Upper lobe of left lung (tissue), 6 donors: Measurements from ENCODE around the gene RBM12. TPM values are rescaled to one million over a fixed set of nuclear protein-coding genes. Genes with fewer than 3 reads are reported as not detected.
A peak's percentile ranks its signal among the peaks of the same experiment; 100 is the strongest.

Experiments
- ATAC-seq, 2 donors: fragments of 200-7000 bp; cut with Tn5 transposase; one replicate each; pipeline ENCODE4 v1.9.1; 2022; ENCODE audit warnings: mild to moderate bottlenecking in 2 of 2, moderate library complexity in 2 of 2; ENCODE audit not compliant: low FRiP score in 2 of 2
- DNase-seq, 2 donors: peaks; one replicate each; pipeline ENCODE4 v3.0.0-alpha.2; 2019 to 2020
- H3K27ac ChIP-seq, 4 donors: fragments of 200-600 bp; sonication (generic); one replicate each; pipeline ENCODE4 v1.5.1; 2016 to 2019
- H3K27me3 ChIP-seq, 4 donors: fragments of 200-600 bp; sonication (generic); one replicate each; pipeline ENCODE4 v1.5.1; 2017 to 2019
- H3K36me3 ChIP-seq, 4 donors: fragments of 200-600 bp; sonication (generic); one replicate each; pipeline ENCODE4 v1.5.1; 2016 to 2019
- H3K4me1 ChIP-seq, 4 donors: fragments of 200-600 bp; sonication (generic); one replicate each; pipeline ENCODE4 v1.5.1; 2018 to 2019
- H3K4me3 ChIP-seq, 4 donors: fragments of 200-600 bp; sonication (generic); one replicate each; pipeline ENCODE4 v1.5.1; 2017 to 2019; ENCODE audit warnings: mild to moderate bottlenecking in 2 of 4, moderate library complexity in 1 of 4
- H3K9me3 ChIP-seq, 4 donors: fragments of 200-600 bp; sonication (generic); one replicate each; pipeline ENCODE4 v1.5.1; 2018 to 2019
- CTCF ChIP-seq, 6 experiments: fragments of 450-650 bp in 4 of 6; fragments of 200-600 bp in 2 of 6; sonication (generic) in 2 of 6; IDR thresholded peaks; one replicate each; pipeline ENCODE4 v1.5.1; 2016 to 2019; ENCODE audit warnings: antibody characterized with exemption in 6 of 6
- EP300 ChIP-seq, 4 donors: sonication (generic); formaldehyde crosslinking; IDR thresholded peaks; one replicate each; pipeline ENCODE4 v1.5.1; 2017; ENCODE audit warnings: antibody characterized with exemption in 4 of 4, control low read depth in 2 of 4
- POLR2A ChIP-seq, 4 donors: fragments of 450-650 bp; IDR thresholded peaks; one replicate each; pipeline ENCODE4 v1.5.1; 2016 to 2017; ENCODE audit warnings: antibody characterized with exemption in 4 of 4, mild to moderate bottlenecking in 2 of 4
- POLR2AphosphoS5 ChIP-seq, 2 donors: sonication (generic); formaldehyde crosslinking; IDR thresholded peaks; one replicate each; pipeline ENCODE4 v1.5.1; 2017; ENCODE audit warnings: antibody characterized with exemption in 2 of 2
- WGBS, 2 donors: methylation state at CpG; one replicate each; pipeline ENCODE4 v1.1.5; 2017 to 2018; 5-methylcytosine and 5-hydroxymethylcytosine counted together
- total RNA-seq, 6 donors: library from RNA; depleted of rRNA in 4 of 6; stranded (reverse); fragments of >200 nt in 4 of 6; gene quantifications; one replicate each; pipeline versions ENCODE4 v1.1.0 to v1.2.1, GENCODE V29; 2016 to 2021
- donor health status: DM: no; HTN: no; CAD: no; lungs with moderate emphysema.
- donor health status: DM: no; HTN: yes; CAD: no; lungs with severe emphysema.

Gene RBM12
- total RNA-seq, 6 donors from 2014 or later = 14.1 to 64.9 (median 31.4) TPM

GRCh38 chr20:35680452-35681183 lies 15.9 kb upstream of the RBM12 start:
- 69 to 77% methylated on average over 4 of the region's 4 CpGs for WGBS, 2 donors
- H3K4me3 ChIP-seq = no peak overlapping the region
- no peaks in the 10 kb centered on the region for H3K9me3 ChIP-seq
- no peaks in the 10 kb centered on the region for H3K27me3 ChIP-seq
- ATAC-seq = peak in 1 of 2 donors; percentile 42
- no peak overlapping the region for H3K27ac ChIP-seq
- TF ChIP-seq CTCF (IDR thresholded peaks at IDR 0.05) = no peak
- TF ChIP-seq EP300 (IDR thresholded peaks at IDR 0.05) = no peak
- no peak for TF ChIP-seq POLR2A (IDR thresholded peaks at IDR 0.05)
- no peak for TF ChIP-seq POLR2AphosphoS5 (IDR thresholded peaks at IDR 0.05)
- H3K36me3 ChIP-seq = peaks cover 0 to 49% (median 7%) of the 10 kb centered on the region in 4 donors
- no peak for DNase-seq
- H3K4me1 ChIP-seq = no peaks in the 10 kb centered on the region

GRCh38 chr20:35674921-35675320 lies 10.2 kb upstream of the RBM12 start:
- ATAC-seq = no peak
- no peaks in the 10 kb centered on the region for H3K4me1 ChIP-seq
- H3K36me3 ChIP-seq = peaks cover 14 to 71% (median 41%) of the 10 kb centered on the region in 4 donors
- DNase-seq = no peak
- H3K4me3 ChIP-seq = no peak overlapping the region
- no peak overlapping the region for H3K27ac ChIP-seq
- WGBS, 2 donors = 93 to 96% methylated on average over 8 of the region's 8 CpGs
- no peaks in the 10 kb centered on the region for H3K27me3 ChIP-seq
- no peak for TF ChIP-seq POLR2A (IDR thresholded peaks at IDR 0.05)
- H3K9me3 ChIP-seq = no peaks in the 10 kb centered on the region

GRCh38 chr20:35673884-35674283 lies 9.2 kb upstream of the RBM12 start:
- no peak for ATAC-seq
- no peak for DNase-seq
- TF ChIP-seq EP300 (IDR thresholded peaks at IDR 0.05) = no peak
- no peak for TF ChIP-seq CTCF (IDR thresholded peaks at IDR 0.05)
- no peak for TF ChIP-seq POLR2A (IDR thresholded peaks at IDR 0.05)
- no peak for TF ChIP-seq POLR2AphosphoS5 (IDR thresholded peaks at IDR 0.05)
- Histone ChIP-seq H3K27ac (no peak overlapping the region), H3K9me3 (no peaks in the 10 kb centered on the region), H3K4me1 (no peaks in the 10 kb centered on the region), H3K4me3 (no peak overlapping the region), H3K36me3 (peaks cover 19 to 71% (median 52%) of the 10 kb centered on the region in 4 donors), H3K27me3 (no peaks in the 10 kb centered on the region)
- WGBS, 2 donors = 86 to 98% methylated on average over 2 to 4 of the region's 4 CpGs

- H3K27me3 ChIP-seq = no peaks in the 10 kb centered on the region
- H3K36me3 ChIP-seq = peaks cover 19 to 58% (median 53%) of the 10 kb centered on the region in 4 donors
- no peak for TF ChIP-seq POLR2A (IDR thresholded peaks at IDR 0.05)
- H3K27ac ChIP-seq = no peak overlapping the region
- no peak for DNase-seq
- H3K4me3 ChIP-seq = no peak overlapping the region
- no peaks in the 10 kb centered on the region for H3K9me3 ChIP-seq
- no peak for ATAC-seq
- H3K4me1 ChIP-seq = peaks cover 0 to 3% (median 0%) of the 10 kb centered on the region in 4 donors
- WGBS, 2 donors = 83 to 100% methylated on average over 1 of the region's 1 CpG
These were observed 5.0 kb upstream of the RBM12 start for GRCh38 chr20:35669681-35670080.

GRCh38 chr20:35669221-35669620 lies 4.5 kb upstream of the RBM12 start:
- TF ChIP-seq EP300 (IDR thresholded peaks at IDR 0.05) = no peak
- no peak for TF ChIP-seq CTCF (IDR thresholded peaks at IDR 0.05)
- TF ChIP-seq POLR2AphosphoS5 (IDR thresholded peaks at IDR 0.05) = no peak
- TF ChIP-seq POLR2A (IDR thresholded peaks at IDR 0.05) = no peak
- WGBS, 2 donors = 97 to 98% methylated on average over 5 of the region's 5 CpGs
- Histone ChIP-seq H3K9me3 (no peaks in the 10 kb centered on the region), H3K27ac (no peak overlapping the region), H3K4me1 (peaks cover 0 to 3% (median 0%) of the 10 kb centered on the region in 4 donors), H3K36me3 (peaks cover 16 to 57% (median 48%) of the 10 kb centered on the region in 4 donors), H3K4me3 (no peak overlapping the region), H3K27me3 (no peaks in the 10 kb centered on the region)
- ATAC-seq = no peak
- no peak for DNase-seq

- TF ChIP-seq EP300 (IDR thresholded peaks at IDR 0.05) (no peak), POLR2A (IDR thresholded peaks at IDR 0.05) (no peak), POLR2AphosphoS5 (IDR thresholded peaks at IDR 0.05) (no peak), CTCF (IDR thresholded peaks at IDR 0.05) (no peak)
- no peak overlapping the region for H3K4me3 ChIP-seq
- H3K27ac ChIP-seq = no peak overlapping the region
- 97% methylated on average over 17 of the region's 17 CpGs for WGBS, 2 donors
- H3K9me3 ChIP-seq = no peaks in the 10 kb centered on the region
- peaks cover 22 to 34% (median 25%) of the 10 kb centered on the region in 4 donors for H3K4me1 ChIP-seq
- H3K27me3 ChIP-seq = no peaks in the 10 kb centered on the region
- H3K36me3 ChIP-seq = peaks cover 6 to 25% (median 23%) of the 10 kb centered on the region in 4 donors
- ATAC-seq (no peak), DNase-seq (no peak)
These were observed 1.2 kb upstream of the RBM12 start for GRCh38 chr20:35665949-35666288.
